OCI-LY7 (cell line): ENCODE results near the gene GJB4.

ENCODE experiments used
- CTCF ChIP-seq: fragments of 200-600 bp; sonication (generic); conservative IDR thresholded peaks from 2 replicates; pipeline ENCODE4 v1.5.1; 2014; ENCODE audit warnings: mild to moderate bottlenecking, antibody characterized with exemption, low read length, moderate library complexity, mixed read lengths
- EZH2phosphoT487 ChIP-seq: fragments of 200-600 bp; sonication (generic); IDR thresholded peaks from 2 replicates; pipeline ENCODE4 v1.6.1; 2018; ENCODE audit warnings: low read depth, borderline replicate concordance, mild to moderate bottlenecking, mixed run types, antibody characterized with exemption, low read length, moderate library complexity, mixed read lengths

GRCh38 chr1:34744851-34745250 lies 14.7 kb upstream of the GJB4 start:
- TF ChIP-seq CTCF: no peak
- no peak for TF ChIP-seq EZH2phosphoT487
